Activated CD8-positive, alpha-beta memory T cell treated with anti-CD3 and anti-CD28 coated beads for 1 hour (primary cell): ENCODE data around the gene BICRA.
"Not testable (repeated sequence)": the region's sequence is repeated elsewhere in the genome, so short reads cannot be mapped to it uniquely, and the experiment has no call there.

Experiments used
- DNase-seq, 2 donors: peaks; one replicate each; pipeline ENCODE4 v3.0.0-alpha.2; 2020; ENCODE audit warnings: low read depth in 1 of 2; ENCODE audit errors: extremely low read depth in 1 of 2

BICRA gene

GRCh38 chr19:47740866-47741519 lies 132.1 kb downstream of the BICRA start:
- DNase-seq: no peak

- no peak for DNase-seq
These were observed 132.7 kb downstream of the BICRA start for GRCh38 chr19:47741544-47742140.

GRCh38 chr19:47742634-47743033 lies 133.7 kb downstream of the BICRA start:
- DNase-seq: no peak

GRCh38 chr19:47745010-47745901 lies 136.3 kb downstream of the BICRA start, which contains the start of gene NOP53:
NOP53 (plus strand) TSS chr19:47745546; CDS start chr19:47745560, 14 bp downstream.
- DNase-seq: peak; percentile 93 to 94

- not testable (repeated sequence) for DNase-seq
These were observed 137.2 kb downstream of the BICRA start for GRCh38 chr19:47746129-47746528.

- DNase-seq: no peak
These were observed 140.4 kb downstream of the BICRA start for GRCh38 chr19:47749326-47749725.

GRCh38 chr19:47750752-47751151 lies 141.8 kb downstream of the BICRA start:
- no peak for DNase-seq

- DNase-seq: no peak
These were observed 143.7 kb downstream of the BICRA start for GRCh38 chr19:47752440-47753211.
